Activated CD8-positive, alpha-beta memory T cell treated with anti-CD3 and anti-CD28 coated beads for 36 hours (primary cell): ENCODE data around the gene CERS2. TPM values are rescaled to one million over a fixed set of nuclear protein-coding genes. Genes with fewer than 3 reads are reported as not detected.

Experiments
- CTCF ChIA-PET: fragments of 350-600 bp; sonication (Branson Sonifier 250); formaldehyde crosslinking; loops from one replicate; lab custom pipeline; 2021; ENCODE audit warnings: antibody characterized with exemption; lab: Charles Lee
- POLR2A ChIA-PET: fragments of 350-600 bp; sonication (Branson Sonifier 250); formaldehyde crosslinking; loops from one replicate; lab custom pipeline; 2021; ENCODE audit warnings: antibody characterized with exemption; lab: Charles Lee
- total RNA-seq, 2 experiments: library from RNA; stranded (reverse); gene quantifications; one replicate each; pipeline ENCODE4 v1.2.3, GENCODE V29; 2021

Gene CERS2
- total RNA-seq, 2 experiments from 2014 or later, result 210 to 218 TPM

- POLR2A ChIA-PET, result no interaction called here
- CTCF ChIA-PET, result interaction anchor here (0.6 to 1.2 kb wide), 4 partner anchors 19 to 790 kb away, joined by 3 read pairs; partner anchors contain the start of gene MINDY1
Observed at GRCh38 chr1:150976879-150977694, 2.5 kb upstream of the CERS2 start.

DNA sequence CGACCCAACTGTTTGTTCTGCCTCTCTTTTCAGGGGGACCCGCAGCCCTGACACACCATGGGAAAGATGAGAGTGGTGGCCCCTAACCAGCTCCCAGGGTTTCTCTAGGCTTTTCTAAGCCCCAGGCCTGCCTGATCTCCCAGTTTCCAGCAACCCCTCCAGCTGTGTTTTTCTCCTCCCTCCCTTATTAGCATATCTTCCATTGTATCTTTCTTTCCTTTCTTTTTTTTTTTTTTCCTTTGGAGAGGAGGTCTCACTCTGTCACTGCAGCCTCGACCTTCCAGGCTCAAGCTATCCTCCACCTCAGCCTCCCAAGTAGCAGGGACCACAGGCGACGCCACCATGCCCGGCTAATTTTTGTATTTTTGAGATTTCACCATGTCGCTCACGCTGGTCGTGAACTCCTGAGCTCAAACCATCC, 1.8 kb upstream of the CERS2 start:
- ChIA-PET CTCF (interaction anchor here (0.7 to 1.2 kb wide), 6 partner anchors 9 to 410 kb away, joined by 3 to 4 read pairs (median 3); partner anchors contain the start of gene MINDY1), POLR2A (no interaction called here)

- ChIA-PET CTCF (interaction anchor here (0.5 to 1.2 kb wide), 6 partner anchors 8 to 69 kb away, joined by 3 to 6 read pairs (median 4); partner anchors contain the start of gene ANXA9), POLR2A (interaction anchor here (0.6 to 1.5 kb wide), 6 partner anchors 31 to 411 kb away, joined by 3 to 7 read pairs (median 3); partner anchors contain the start of genes ENSA and MINDY1)
Observed at GRCh38 chr1:150973836-150974579, 627 bp downstream of the CERS2 start.

DNA sequence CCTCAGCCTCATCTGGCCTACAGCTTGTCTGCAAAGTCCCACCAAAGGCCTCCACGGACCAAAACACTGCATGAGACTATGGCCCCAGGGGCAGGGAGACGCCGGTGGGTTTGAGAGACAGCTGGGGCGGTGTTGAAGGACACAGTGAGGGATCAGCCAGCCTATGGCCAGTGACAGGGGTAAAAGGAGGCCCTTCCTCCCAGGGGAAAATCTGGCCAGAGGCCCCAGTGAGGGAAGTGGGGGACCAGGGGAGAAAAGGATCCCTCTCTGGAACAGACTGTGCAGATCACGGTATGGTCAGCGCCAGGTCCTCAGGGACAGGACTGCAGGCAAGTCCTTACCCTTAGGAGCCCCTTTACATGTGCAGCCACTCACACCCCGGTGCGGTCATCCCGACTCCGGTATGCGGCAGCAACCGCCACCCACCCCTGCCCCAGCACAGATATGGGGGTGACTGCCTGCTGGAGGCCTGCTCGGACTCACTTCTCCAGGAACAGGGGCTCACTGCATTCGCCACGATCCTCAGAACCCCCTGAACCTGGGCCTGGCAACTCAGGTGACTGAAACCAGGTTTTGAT, 1.3 kb downstream of the CERS2 start:
- ChIA-PET POLR2A (interaction anchor here (0.7 to 1.5 kb wide), 5 partner anchors 30 to 411 kb away, joined by 3 to 7 read pairs (median 3); partner anchors contain the start of genes ENSA and MINDY1), CTCF (interaction anchor here (0.5 to 1.2 kb wide), 5 partner anchors 9 to 68 kb away, joined by 3 to 6 read pairs (median 4); partner anchors contain the start of gene ANXA9)

GRCh38 chr1:150972417-150972940, 2.2 kb downstream of the CERS2 start:
- CTCF ChIA-PET, result no interaction called here

GRCh38 chr1:150971583-150972416, 2.8 kb downstream of the CERS2 start:
- ChIA-PET POLR2A (interaction anchor here (1.6 kb wide), 1 partner anchor 15 kb away, joined by 5 read pairs; no protein-coding TSS in a partner anchor), CTCF (no interaction called here)

More at GRCh38 chr1:150972417-150972940, 2.2 kb downstream of the CERS2 start:
- POLR2A ChIA-PET, result no interaction called here

- ChIA-PET POLR2A (interaction anchor here (0.6 to 1.6 kb wide), 2 partner anchors 14 to 732 kb away, joined by 4 to 5 read pairs; no protein-coding TSS in a partner anchor), CTCF (no interaction called here)
Observed at GRCh38 chr1:150970808-150971582, 3.6 kb downstream of the CERS2 start.

- POLR2A ChIA-PET, result no interaction called here
Observed at GRCh38 chr1:150969626-150970025, 5.0 kb downstream of the CERS2 start.

GRCh38 chr1:150968491-150968890, 6.1 kb downstream of the CERS2 start:
- ChIA-PET POLR2A (interaction anchor here (1.4 kb wide), 1 partner anchor 13 kb away, joined by 3 read pairs; no protein-coding TSS in a partner anchor), CTCF (interaction anchor here (1.5 kb wide), 1 partner anchor 10 kb away, joined by 3 read pairs; no protein-coding TSS in a partner anchor)

More at GRCh38 chr1:150969626-150970025, 5.0 kb downstream of the CERS2 start:
- CTCF ChIA-PET, result interaction anchor here (0.7 to 1.3 kb wide), 3 partner anchors 10 to 454 kb away, joined by 3 to 4 read pairs (median 3); no protein-coding TSS in a partner anchor

- ChIA-PET CTCF (interaction anchor here (1.1 to 1.5 kb wide), 2 partner anchors 8 to 10 kb away, joined by 3 to 4 read pairs; no protein-coding TSS in a partner anchor), POLR2A (interaction anchor here (1.4 kb wide), 1 partner anchor 12 kb away, joined by 3 read pairs; no protein-coding TSS in a partner anchor)
Observed at GRCh38 chr1:150967936-150968335, 6.7 kb downstream of the CERS2 start.

- POLR2A ChIA-PET, result no interaction called here
- CTCF ChIA-PET, result interaction anchor here (1.1 kb wide), 1 partner anchor 9 kb away, joined by 3 read pairs; the partner anchor contains the start of gene CERS2
Observed at GRCh38 chr1:150966011-150966410, 8.6 kb downstream of the CERS2 start.

DNA sequence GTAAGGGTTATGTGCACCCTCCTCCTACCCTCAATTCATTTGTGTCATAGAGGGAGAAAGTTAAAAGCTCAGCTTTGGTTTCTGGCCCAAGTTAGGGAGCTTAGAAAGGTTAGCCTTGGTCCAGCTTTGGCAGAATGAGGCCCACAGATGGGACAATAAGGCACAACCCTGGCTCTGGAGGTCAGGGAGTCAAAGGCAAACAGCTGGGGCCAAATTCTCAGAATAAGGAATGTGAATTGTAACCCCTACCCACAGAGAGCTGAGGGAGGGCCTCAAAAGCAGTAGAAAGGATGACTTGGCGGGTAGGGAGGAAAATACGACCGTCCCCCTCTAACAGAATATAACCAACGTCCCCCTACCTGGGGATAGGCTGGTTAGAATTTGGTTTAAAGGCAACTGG, 9.0 kb downstream of the CERS2 start:
- CTCF ChIA-PET, result interaction anchor here (1.1 kb wide), 1 partner anchor 9 kb away, joined by 3 read pairs; the partner anchor contains the start of gene CERS2
- POLR2A ChIA-PET, result no interaction called here

DNA sequence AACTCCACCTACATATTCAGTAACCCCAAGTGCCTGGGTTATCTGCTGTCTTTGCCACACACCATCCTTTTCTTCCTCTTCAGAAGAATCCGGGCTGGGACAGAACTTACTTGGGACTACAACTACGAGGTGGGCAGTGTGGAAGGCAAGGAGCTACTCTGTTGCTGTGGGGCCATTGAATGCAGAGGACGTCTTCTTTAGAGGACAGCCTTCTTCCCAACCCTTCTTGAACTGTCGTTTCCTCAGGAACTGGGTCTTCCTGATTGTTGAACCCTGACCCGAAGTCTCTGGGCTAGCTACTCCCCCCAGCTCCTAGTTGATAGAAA, 10.5 kb downstream of the CERS2 start:
- CTCF ChIA-PET, result no interaction called here
- POLR2A ChIA-PET, result no interaction called here

- CTCF ChIA-PET, result interaction anchor here (2.4 kb wide), 1 partner anchor 16 kb away, joined by 6 read pairs; no protein-coding TSS in a partner anchor
- POLR2A ChIA-PET, result interaction anchor here (0.6 kb wide), 1 partner anchor 17 kb away, joined by 5 read pairs; no protein-coding TSS in a partner anchor
Observed at GRCh38 chr1:150963321-150964163, 11.1 kb downstream of the CERS2 start.

- CTCF ChIA-PET, result interaction anchor here (1.2 to 2.4 kb wide), 2 partner anchors 17 to 18 kb away, joined by 3 to 6 read pairs; no protein-coding TSS in a partner anchor
- POLR2A ChIA-PET, result no interaction called here
Observed at GRCh38 chr1:150961756-150962155, 12.9 kb downstream of the CERS2 start.

DNA sequence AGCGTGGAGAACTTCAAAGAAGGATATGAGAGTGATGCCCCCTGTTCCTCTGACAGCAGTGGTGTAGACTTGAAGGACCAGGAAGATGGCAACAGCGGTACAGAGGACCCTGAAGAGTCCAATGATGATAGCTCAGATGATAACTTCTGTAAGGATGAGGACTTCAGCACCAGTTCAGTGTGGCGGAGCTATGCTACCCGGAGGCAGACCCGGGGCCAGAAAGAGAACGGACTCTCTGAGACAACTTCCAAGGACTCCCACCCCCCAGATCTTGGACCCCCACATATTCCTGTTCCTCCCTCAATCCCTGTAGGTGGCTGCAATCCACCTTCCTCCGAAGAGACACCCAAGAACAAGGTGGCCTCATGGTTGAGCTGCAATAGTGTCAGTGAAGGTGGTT, 14.0 kb downstream of the CERS2 start:
- ChIA-PET CTCF (interaction anchor here (0.6 kb wide), 1 partner anchor 212 kb away, joined by 3 read pairs; no protein-coding TSS in a partner anchor), POLR2A (no interaction called here)
